ENCODE data around the gene EDAR. TPM values are rescaled to one million over a fixed set of nuclear protein-coding genes. Genes with fewer than 3 reads are reported as not detected.

The EDAR gene
- not detected in 2 replicates for total RNA-seq (2014; rRNA removed; shearing (Covaris generic))

DNA sequence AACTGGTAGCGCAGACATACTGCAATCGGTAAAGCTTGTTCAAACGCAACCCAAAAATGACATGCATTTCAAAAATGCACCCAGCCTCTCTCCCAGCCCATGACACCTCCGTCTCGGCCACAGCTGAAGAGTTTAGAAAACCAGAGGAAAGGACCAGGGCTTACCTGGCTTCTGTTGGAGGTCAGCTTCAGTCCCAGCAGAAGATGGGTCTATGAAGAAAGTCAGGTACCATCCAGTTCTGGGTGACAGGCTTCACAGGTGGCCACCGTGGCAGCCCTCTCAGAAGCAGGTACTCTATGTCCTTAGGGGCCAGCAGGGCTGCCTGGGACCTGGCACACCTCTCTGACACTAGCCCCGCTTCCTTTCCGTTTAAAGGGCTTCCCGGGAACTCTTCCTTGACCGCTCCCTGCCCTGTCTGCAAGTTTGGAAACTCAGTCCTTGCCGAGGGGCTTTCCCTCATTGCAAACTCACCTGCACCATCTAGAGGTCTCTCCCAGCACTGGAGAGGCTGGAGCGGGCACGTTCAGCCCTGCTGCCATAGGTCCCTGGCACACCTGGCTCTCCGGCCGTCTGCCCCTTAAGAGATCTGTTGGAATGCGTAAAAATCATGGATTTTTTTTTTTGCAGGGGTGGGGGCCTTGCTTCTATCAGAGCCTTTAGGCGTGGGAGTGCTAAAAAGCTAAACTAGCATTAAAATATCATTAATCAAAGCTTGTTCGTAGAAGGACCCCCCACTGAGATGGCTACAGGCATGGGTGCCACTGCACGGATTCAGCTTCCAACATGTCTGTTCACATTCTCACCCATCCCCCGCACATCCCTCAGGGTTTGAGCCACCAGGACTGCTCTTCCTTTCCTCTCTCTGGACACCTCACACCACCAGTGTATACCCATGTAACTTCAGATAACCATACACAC is at the start of gene EDAR:
Gene EDAR, minus strand, starts transcription at position 425 of the 918 bp plus-strand sequence. CDS start 58,206 bp downstream, outside the sequence.
- peak; percentile 14 for DNase-seq (ENCODE audit: low read depth)

DNA sequence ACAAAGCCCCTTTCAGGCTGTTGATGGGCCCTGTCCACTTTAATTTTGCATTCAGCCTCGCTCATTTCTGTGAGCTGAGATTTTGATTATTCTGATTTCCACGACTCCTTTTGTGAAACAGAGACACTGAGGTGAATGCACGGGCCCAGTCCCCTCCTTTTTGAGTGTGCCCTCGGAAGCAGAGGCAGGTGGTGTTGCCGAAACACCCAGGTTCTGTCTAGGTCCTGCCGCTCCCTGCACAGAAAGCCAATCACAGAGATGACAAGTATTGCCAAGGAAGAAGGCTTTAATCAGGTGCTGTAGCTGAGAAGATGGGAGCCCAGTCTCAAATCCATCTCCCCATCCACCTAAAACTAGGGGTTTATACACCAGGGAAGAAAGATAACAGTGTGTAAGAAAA is 44.2 kb upstream of the EDAR start:
- DNase-seq (ENCODE audit: low read depth), result no peak

GRCh38 chr2:109032229-109032820 is 43.3 kb upstream of the EDAR start:
- DNase-seq (ENCODE audit: low read depth), result no peak

GRCh38 chr2:109031476-109032228 is 42.6 kb upstream of the EDAR start:
- DNase-seq (ENCODE audit: low read depth), result peak; percentile 32

DNA sequence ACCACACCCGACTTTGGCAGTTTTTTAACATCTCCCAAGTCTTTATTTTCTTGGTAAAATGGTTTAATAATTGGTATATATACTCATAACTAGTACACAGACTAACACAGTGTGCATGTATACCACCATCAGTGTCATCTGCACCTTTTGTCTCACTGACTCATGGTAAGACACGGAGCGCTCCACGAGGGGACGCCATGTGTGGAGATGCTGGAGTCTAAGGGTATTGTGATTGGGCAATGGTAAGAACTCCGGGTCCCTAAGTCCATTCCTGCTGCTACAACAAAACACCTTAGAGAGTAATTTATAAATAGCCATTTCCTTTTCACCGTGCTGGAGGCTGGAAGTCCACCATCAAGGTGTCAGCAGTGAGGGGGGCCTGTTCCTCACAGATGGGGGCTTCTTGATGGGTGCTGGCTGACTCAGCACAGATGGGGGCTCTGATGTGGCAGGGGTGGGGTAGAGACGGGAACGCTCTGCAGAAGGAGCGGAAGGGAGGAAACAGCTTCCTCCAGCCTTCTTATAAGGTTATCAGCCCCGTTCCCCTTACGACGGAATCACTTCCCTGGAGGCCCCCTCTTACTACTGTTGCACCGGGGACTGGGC is 42.0 kb upstream of the EDAR start:
- DNase-seq (ENCODE audit: low read depth), result no peak

DNA sequence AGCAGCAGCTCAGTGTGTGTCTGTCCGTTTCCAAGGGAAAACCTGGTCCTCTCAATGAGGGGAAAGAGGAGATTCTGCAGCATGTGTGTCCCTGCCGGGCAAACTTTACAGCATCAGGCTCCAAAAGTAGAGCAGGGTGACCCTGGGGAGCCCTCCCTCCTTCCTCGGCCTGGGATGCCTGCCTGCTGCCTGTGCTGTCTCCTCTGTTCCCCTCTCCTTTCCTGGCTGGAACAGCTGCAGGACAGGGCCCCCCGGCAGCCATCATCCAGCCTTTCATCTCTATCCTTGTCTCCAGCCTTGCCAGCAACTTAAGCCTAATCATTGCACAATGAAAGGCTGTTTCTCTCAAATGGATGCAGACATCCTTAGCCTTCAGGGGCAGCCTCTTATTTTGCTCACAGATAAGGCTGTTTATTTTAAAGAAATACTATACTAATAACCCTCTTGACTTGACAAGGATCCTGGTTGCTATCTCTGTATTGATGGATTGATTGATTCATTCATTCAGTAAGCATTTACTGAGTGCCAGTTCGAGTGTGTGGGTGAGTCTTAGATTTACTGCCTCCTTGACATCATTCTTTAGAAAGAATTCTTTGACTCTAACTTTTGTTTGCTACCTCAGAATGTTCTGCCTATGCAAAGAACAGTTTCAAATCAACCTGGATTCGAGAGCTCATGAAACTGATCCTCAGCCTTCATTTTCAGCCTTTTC is 40.6 kb upstream of the EDAR start:
- no peak for DNase-seq (ENCODE audit: low read depth)

DNA sequence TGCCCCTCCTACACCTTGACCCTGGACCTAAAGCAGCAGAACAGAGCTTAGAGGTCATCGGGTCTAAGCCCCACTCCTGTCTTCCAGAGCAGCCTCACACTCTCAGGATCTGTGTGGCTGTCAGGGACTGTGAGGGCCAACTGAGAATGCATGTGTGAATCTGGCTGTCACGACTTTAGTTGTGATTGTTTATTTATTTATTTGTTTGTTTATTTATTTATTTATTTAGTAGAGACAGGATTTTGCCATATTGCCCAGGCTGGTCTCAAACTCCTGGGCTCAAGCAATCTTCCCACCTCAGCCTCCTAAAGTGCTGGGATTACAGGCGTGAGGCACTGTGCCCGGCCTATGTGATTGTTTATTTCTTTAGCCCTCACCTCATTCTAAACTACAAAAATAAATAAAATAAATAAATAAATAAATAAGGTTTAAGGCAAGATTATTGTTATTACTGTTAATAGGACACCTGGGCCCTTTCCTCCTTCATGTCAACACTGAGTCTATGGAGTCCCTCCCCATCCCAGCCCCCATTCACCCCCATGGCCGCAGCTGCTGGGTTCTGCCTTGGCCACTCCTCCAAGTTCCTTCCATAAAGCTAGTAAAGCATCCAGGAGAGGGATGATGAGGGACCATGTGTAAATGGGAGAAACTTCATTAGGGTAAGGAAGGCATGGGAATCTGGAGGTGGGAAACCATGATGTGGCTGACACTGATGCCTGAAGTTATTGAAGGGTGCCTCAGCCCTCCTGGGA is 39.9 kb upstream of the EDAR start:
- no peak for DNase-seq (ENCODE audit: low read depth)

DNA sequence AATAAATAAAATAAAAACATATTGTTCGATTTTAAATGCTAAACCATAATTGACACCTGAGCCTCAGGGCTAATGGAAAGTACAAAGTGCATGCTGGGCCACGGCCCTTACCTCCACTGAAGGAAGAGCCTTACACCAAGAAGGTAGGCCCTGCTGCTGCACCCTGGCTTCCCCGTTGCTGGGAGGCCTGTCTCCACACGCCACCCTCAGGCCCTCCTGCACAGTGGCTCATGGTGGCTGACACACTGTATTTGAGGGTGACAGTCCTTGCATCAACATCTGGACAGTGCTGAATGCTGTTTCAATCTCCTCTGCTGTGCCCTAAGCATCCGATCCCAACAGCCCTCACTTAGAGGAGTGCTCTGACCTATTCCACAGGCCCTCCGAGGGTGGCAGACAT is 39.3 kb upstream of the EDAR start:
- no peak for DNase-seq (ENCODE audit: low read depth)

- DNase-seq (ENCODE audit: low read depth), result no peak
Observed at GRCh38 chr2:109027702-109028101, 38.7 kb upstream of the EDAR start.

- no peak for DNase-seq (ENCODE audit: low read depth)
Observed at GRCh38 chr2:109024477-109024876, 35.5 kb upstream of the EDAR start.

- no peak for DNase-seq (ENCODE audit: low read depth)
Observed at GRCh38 chr2:109021895-109022300, 32.9 kb upstream of the EDAR start.

DNA sequence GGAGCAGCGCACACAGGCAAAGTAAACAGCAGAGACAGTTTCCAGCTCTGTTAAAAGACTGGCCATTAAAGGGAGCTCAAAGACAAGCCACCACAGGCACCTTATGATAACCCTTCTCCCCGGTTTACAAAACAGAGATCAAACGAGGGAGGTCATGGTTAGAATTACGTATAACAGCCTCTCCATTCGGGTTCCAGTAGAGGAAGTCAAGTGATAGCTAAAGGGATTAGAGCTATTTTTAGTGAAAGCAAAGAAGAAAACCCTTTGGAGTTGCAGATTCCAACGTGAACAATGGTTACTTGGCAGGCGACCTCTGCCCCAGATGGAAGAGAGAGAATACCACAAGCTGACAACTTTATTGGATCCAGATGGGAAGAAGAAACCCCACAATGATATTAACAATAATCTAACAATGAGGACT is 31.2 kb upstream of the EDAR start:
- DNase-seq (ENCODE audit: low read depth), result peak; percentile 92

DNA sequence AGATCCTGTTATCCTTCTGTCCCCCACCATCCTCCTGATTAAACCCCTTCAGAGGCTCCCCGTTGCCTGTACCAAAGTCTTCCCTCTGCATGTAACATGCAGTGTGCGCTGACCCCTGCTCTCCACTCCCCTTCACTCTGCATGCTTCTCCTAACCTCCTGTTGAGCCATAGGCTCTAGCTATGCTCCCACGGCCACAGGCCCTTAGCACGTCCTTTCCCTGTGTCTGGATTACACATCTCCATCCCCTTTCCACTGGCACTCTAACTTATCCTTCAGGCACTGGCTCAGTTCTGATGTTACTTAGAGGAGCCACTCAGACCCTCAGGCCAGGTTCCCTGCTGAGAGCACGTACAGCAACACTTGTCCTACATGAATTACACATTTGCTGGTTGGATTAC is 29.4 kb upstream of the EDAR start:
- DNase-seq (ENCODE audit: low read depth), result no peak

DNA sequence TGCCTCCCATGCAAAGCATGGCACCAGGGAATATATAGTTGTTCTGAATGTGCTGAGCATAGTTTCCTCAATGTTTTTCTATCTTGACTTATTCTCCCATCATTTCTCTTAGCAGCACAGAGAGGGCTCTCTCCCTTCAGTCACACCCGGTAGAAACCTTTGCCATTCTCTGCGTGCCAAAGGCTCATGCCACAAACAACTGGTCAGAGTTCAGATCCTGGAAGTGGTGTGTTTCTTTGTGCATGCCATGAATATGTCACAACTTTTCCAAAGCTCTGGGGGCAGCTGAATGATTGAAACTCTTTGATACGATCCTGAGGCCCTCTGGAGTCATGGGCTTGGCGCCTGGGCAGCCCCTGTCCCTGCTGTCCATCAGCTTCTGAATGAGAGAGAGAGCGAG is 28.0 kb upstream of the EDAR start:
- DNase-seq (ENCODE audit: low read depth), result no peak

- DNase-seq (ENCODE audit: low read depth), result no peak
Observed at GRCh38 chr2:109016376-109016775, 27.4 kb upstream of the EDAR start.

- DNase-seq (ENCODE audit: low read depth), result no peak
Observed at GRCh38 chr2:109014476-109014875, 25.5 kb upstream of the EDAR start.

GRCh38 chr2:109013051-109013450 is 24.0 kb upstream of the EDAR start:
- no peak for DNase-seq (ENCODE audit: low read depth)

- DNase-seq (ENCODE audit: low read depth), result no peak
Observed at GRCh38 chr2:109009920-109010610, 21.0 kb upstream of the EDAR start.

- DNase-seq (ENCODE audit: low read depth), result no peak
Observed at GRCh38 chr2:109006971-109007370, 18.0 kb upstream of the EDAR start.

DNA sequence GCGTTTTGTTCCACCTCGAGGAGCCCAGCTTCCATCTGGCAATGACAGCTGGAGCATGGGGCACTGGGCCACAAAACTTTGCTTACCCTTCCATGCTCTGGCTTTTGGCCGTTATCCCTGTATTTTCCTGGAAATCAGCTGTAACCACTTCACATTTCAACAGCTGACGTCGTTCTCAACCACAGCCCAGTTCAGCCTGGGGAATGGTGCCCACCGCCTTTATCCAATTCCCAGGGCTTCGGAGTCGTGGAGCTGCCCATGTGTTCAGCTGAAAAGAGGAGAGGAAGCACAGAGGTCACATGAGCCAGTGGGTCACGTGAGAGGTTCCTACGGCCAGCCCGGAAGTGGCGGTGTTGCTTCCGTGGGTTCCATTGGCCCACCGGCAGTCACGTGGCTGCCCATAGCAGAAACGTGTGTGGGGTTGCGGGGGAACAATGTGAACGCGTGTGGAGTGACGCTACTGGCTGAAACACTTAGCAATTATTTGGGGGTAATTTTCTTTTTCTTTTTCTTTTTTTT is 16.7 kb upstream of the EDAR start:
- DNase-seq (ENCODE audit: low read depth), result no peak
